Fibroblast of pulmonary artery (primary cell): ENCODE measurements around the gene EEFSEC.

Source experiments
- DNase-seq: peaks from one replicate; pipeline ENCODE4 v3.0.0-alpha.2; 2010; ENCODE audit warnings: low read depth
- H3K4me3 ChIP-seq: replicated peaks from 2 replicates; pipeline ENCODE4 v1.5.1; 2011; ENCODE audit warnings: low read depth, mild to moderate bottlenecking, control low read depth, low read length, moderate library complexity
- TF ChIP-seq, protein P1 (sequence below): IDR thresholded peaks from 2 replicates; pipeline ENCODE4 v1.5.1; 2011; ENCODE audit warnings: mild to moderate bottlenecking, control low read depth, low read length, inconsistent platforms; ENCODE audit errors: missing control alignments

EEFSEC gene

DNA sequence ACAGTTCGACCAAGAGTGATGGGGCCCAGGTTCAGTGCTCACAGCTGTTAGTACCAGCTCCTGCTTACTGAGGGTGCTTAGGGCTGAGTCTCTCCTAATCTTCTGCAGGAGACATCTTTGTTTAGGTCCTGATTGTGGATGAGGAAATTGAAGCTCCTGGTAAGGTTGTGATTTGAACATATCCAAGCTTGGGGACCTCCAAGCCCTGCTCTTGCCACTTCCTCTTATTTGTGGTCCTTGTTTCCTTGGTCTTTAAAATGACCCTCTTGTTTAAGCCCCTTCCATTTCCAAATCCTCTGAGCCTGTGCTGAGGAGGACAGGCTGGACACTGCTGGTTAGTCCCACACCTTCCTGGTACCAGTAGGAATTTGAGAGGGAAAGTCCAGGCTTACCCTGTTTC lies 87.0 kb downstream of the EEFSEC start:
- H3K4me3 ChIP-seq = no peak overlapping the region
- no peak for DNase-seq
- TF ChIP-seq, protein P1, sequence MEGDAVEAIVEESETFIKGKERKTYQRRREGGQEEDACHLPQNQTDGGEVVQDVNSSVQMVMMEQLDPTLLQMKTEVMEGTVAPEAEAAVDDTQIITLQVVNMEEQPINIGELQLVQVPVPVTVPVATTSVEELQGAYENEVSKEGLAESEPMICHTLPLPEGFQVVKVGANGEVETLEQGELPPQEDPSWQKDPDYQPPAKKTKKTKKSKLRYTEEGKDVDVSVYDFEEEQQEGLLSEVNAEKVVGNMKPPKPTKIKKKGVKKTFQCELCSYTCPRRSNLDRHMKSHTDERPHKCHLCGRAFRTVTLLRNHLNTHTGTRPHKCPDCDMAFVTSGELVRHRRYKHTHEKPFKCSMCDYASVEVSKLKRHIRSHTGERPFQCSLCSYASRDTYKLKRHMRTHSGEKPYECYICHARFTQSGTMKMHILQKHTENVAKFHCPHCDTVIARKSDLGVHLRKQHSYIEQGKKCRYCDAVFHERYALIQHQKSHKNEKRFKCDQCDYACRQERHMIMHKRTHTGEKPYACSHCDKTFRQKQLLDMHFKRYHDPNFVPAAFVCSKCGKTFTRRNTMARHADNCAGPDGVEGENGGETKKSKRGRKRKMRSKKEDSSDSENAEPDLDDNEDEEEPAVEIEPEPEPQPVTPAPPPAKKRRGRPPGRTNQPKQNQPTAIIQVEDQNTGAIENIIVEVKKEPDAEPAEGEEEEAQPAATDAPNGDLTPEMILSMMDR = no peak

- no peak for DNase-seq
- TF ChIP-seq, protein P1 = no peak
- no peak overlapping the region for H3K4me3 ChIP-seq
Measured at GRCh38 chr3:128241741-128242140, 88.5 kb downstream of the EEFSEC start.

GRCh38 chr3:128242818-128243601 lies 89.7 kb downstream of the EEFSEC start:
- no peak overlapping the region for H3K4me3 ChIP-seq
- no peak for DNase-seq
- TF ChIP-seq, protein P1 = no peak

- DNase-seq = no peak
Measured at GRCh38 chr3:128243602-128244504, 90.6 kb downstream of the EEFSEC start.

GRCh38 chr3:128245460-128245859 lies 92.2 kb downstream of the EEFSEC start:
- TF ChIP-seq, protein P1 = no peak
- no peak for DNase-seq

More at GRCh38 chr3:128243602-128244504, 90.6 kb downstream of the EEFSEC start:
- TF ChIP-seq, protein P1 = no peak
- no peak overlapping the region for H3K4me3 ChIP-seq

DNA sequence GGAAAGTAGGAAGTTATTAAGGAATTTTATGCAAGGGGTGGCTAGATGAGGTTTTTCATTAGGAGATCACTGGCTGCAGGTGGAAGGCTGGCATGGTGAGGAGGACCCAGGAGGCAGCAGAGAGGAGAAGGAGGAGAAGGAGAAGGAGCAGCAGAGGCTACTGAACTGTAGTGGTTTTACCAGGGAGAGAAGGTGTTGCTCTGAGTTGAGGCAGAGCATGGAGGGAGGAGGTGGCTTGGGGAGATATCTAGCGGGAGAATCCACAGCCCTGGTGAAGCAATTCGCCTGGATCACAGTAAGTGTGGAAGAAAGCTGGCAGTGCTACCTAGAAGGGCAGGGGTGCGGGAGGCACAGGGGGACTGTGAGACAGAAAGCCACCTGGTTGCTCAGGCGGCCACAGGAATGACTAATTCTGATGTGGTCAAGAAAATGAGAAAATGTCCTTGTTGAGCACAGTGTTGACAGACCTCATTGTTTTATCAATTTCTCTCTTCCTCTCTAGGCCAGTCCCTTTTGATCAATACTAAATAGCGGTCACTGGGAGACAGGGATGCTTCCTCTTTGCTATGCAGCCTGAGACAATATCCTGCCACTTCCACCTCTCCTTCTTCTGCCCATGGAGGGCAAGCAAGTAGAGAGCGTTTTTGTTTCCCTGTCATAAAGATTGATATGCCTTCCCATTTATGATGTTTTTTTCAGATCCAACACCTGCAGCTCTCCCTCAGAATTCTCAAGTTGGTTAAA lies 94.6 kb downstream of the EEFSEC start:
- TF ChIP-seq, protein P1 = no peak

More at GRCh38 chr3:128245460-128245859, 92.2 kb downstream of the EEFSEC start:
- no peak overlapping the region for H3K4me3 ChIP-seq

More for the DNA sequence above, 94.6 kb downstream of the EEFSEC start:
- no peak overlapping the region for H3K4me3 ChIP-seq
- no peak for DNase-seq
